ENCODE measurements around the gene ASCC1. TPM values are rescaled to one million over a fixed set of nuclear protein-coding genes. Genes with fewer than 3 reads are reported as not detected.

ASCC1 gene
- total and polyA plus RNA-seq, 2 donors (not counting 1 experiment from before 2014, with no cell fraction given): 40.2 to 42.1 TPM

- H3K4me1 ChIP-seq (ENCODE audit: control insufficient read depth, extremely low read depth, insufficient read depth, low read length): peaks cover 4% of the 10 kb centered on the region
- H3K36me3 ChIP-seq (ENCODE audit: control insufficient read depth, insufficient read depth, low read length): no peaks in the 10 kb centered on the region
- no peaks in the 10 kb centered on the region for H4K20me1 ChIP-seq (ENCODE audit: control insufficient read depth, extremely low read depth, insufficient read depth, low read length)
- no peak for DNase-seq (ENCODE audit: low read depth in 2 of 2)
- no peak overlapping the region for H3K9ac ChIP-seq (ENCODE audit: insufficient read depth, low read length)
- no peak overlapping the region for H3K4me2 ChIP-seq (ENCODE audit: extremely low read depth, insufficient read depth, low read length)
- no peaks in the 10 kb centered on the region for H3K79me2 ChIP-seq (ENCODE audit: control insufficient read depth, insufficient read depth, low read length)
- H3K27me3 ChIP-seq (ENCODE audit: control insufficient read depth, insufficient read depth, low read length): no peaks in the 10 kb centered on the region
- no peak overlapping the region for H3K27ac ChIP-seq (ENCODE audit: insufficient read depth, low read length)
- no peaks in the 10 kb centered on the region for H3K9me3 ChIP-seq (ENCODE audit: control insufficient read depth, insufficient read depth, low read depth, low read length)
- TF ChIP-seq EZH2 (IDR thresholded peaks at IDR 0.05; ENCODE audit: low read length, missing control alignments) (no peak), CTCF (conservative IDR thresholded peaks at IDR 0.05 in 1 of 2, IDR thresholded peaks at IDR 0.05 in 1 of 2; ENCODE audit: low read depth in 1 of 2, low read length in 2 of 2) (no peak)
- H3K4me3 ChIP-seq (replicated peaks in 1 of 4; ENCODE audit: control extremely low read depth in 1 of 4, insufficient read depth in 1 of 4, low read depth in 3 of 4, low read length in 4 of 4): no peak overlapping the region
- H2AFZ ChIP-seq (ENCODE audit: low read length): no peak overlapping the region
These were observed 42.8 kb downstream of the ASCC1 start for GRCh38 chr10:72173262-72173618.

GRCh38 chr10:72171175-72171630 lies 44.9 kb downstream of the ASCC1 start:
- Histone ChIP-seq H3K9ac (ENCODE audit: insufficient read depth, low read length) (no peak overlapping the region), H3K4me3 (replicated peaks in 1 of 4; ENCODE audit: control extremely low read depth in 1 of 4, insufficient read depth in 1 of 4, low read depth in 3 of 4, low read length in 4 of 4) (no peak overlapping the region), H3K79me2 (ENCODE audit: control insufficient read depth, insufficient read depth, low read length) (no peaks in the 10 kb centered on the region), H3K27ac (ENCODE audit: insufficient read depth, low read length) (no peak overlapping the region), H4K20me1 (ENCODE audit: control insufficient read depth, extremely low read depth, insufficient read depth, low read length) (no peaks in the 10 kb centered on the region), H3K4me1 (ENCODE audit: control insufficient read depth, extremely low read depth, insufficient read depth, low read length) (peaks cover 4% of the 10 kb centered on the region), H3K27me3 (ENCODE audit: control insufficient read depth, insufficient read depth, low read length) (no peaks in the 10 kb centered on the region), H3K36me3 (ENCODE audit: control insufficient read depth, insufficient read depth, low read length) (no peaks in the 10 kb centered on the region), H2AFZ (ENCODE audit: low read length) (no peak overlapping the region), H3K4me2 (ENCODE audit: extremely low read depth, insufficient read depth, low read length) (no peak overlapping the region), H3K9me3 (ENCODE audit: control insufficient read depth, insufficient read depth, low read depth, low read length) (no peaks in the 10 kb centered on the region)
- DNase-seq (ENCODE audit: low read depth in 2 of 2): peak; percentile 77 to 94
- TF ChIP-seq EZH2 (IDR thresholded peaks at IDR 0.05; ENCODE audit: low read length, missing control alignments) (no peak), CTCF (conservative IDR thresholded peaks at IDR 0.05 in 1 of 2, IDR thresholded peaks at IDR 0.05 in 1 of 2; ENCODE audit: low read depth in 1 of 2, low read length in 2 of 2) (no peak)

GRCh38 chr10:72170733-72171132 lies 45.3 kb downstream of the ASCC1 start:
- Histone ChIP-seq H4K20me1 (ENCODE audit: control insufficient read depth, extremely low read depth, insufficient read depth, low read length) (no peaks in the 10 kb centered on the region), H3K27me3 (ENCODE audit: control insufficient read depth, insufficient read depth, low read length) (no peaks in the 10 kb centered on the region), H3K27ac (ENCODE audit: insufficient read depth, low read length) (no peak overlapping the region), H3K4me2 (ENCODE audit: extremely low read depth, insufficient read depth, low read length) (no peak overlapping the region), H3K4me3 (replicated peaks in 1 of 4; ENCODE audit: control extremely low read depth in 1 of 4, insufficient read depth in 1 of 4, low read depth in 3 of 4, low read length in 4 of 4) (no peak overlapping the region), H2AFZ (ENCODE audit: low read length) (no peak overlapping the region), H3K79me2 (ENCODE audit: control insufficient read depth, insufficient read depth, low read length) (no peaks in the 10 kb centered on the region), H3K9ac (ENCODE audit: insufficient read depth, low read length) (no peak overlapping the region), H3K36me3 (ENCODE audit: control insufficient read depth, insufficient read depth, low read length) (no peaks in the 10 kb centered on the region), H3K9me3 (ENCODE audit: control insufficient read depth, insufficient read depth, low read depth, low read length) (no peaks in the 10 kb centered on the region), H3K4me1 (ENCODE audit: control insufficient read depth, extremely low read depth, insufficient read depth, low read length) (peaks cover 4% of the 10 kb centered on the region)
- TF ChIP-seq CTCF (conservative IDR thresholded peaks at IDR 0.05 in 1 of 2, IDR thresholded peaks at IDR 0.05 in 1 of 2; ENCODE audit: low read depth in 1 of 2, low read length in 2 of 2) (no peak), EZH2 (IDR thresholded peaks at IDR 0.05; ENCODE audit: low read length, missing control alignments) (no peak)
- no peak for DNase-seq (ENCODE audit: low read depth in 2 of 2)
